Ascending aorta (tissue), 2 donors: ENCODE data around the gene C1orf167. TPM values are rescaled to one million over a fixed set of nuclear protein-coding genes. Genes with fewer than 3 reads are reported as not detected.

Source experiments
- DNase-seq, 2 donors: peaks; one replicate each; pipeline ENCODE4 v3.0.0-alpha.2; 2019; ENCODE audit warnings: low spot score in 2 of 2
- H3K27ac ChIP-seq, 2 donors: fragments of 200-600 bp; sonication (generic); one replicate each; pipeline ENCODE4 v1.5.1; 2016 to 2017; ENCODE audit warnings: mild to moderate bottlenecking in 1 of 2
- H3K27me3 ChIP-seq: fragments of 200-600 bp; sonication (generic); one replicate; pipeline ENCODE4 v1.5.1; 2017
- H3K36me3 ChIP-seq, 2 donors: fragments of 200-600 bp; sonication (generic); one replicate each; pipeline ENCODE4 v1.5.1; 2016
- H3K4me1 ChIP-seq, 2 donors: fragments of 200-600 bp; sonication (generic); one replicate each; pipeline ENCODE4 v1.5.1; 2016 to 2017; ENCODE audit warnings: mild to moderate bottlenecking in 1 of 2
- H3K4me3 ChIP-seq, 2 donors: fragments of 200-600 bp; sonication (generic); one replicate each; pipeline ENCODE4 v1.5.1; 2016 to 2017; ENCODE audit warnings: mild to moderate bottlenecking in 1 of 2
- H3K9me3 ChIP-seq, 2 donors: fragments of 200-600 bp; sonication (generic); one replicate each; pipeline ENCODE4 v1.5.1; 2016
- intact Hi-C: fragments of 100-400 bp; cut with DNase I; formaldehyde crosslinking; loops from one replicate; pipeline ENCODE4 v1.15.1; 2023
- total RNA-seq: library from RNA; depleted of rRNA; stranded (reverse); fragments of >200 nt; gene quantifications from one replicate; pipeline ENCODE4 v1.1.0, GENCODE V29; 2016
- TF ChIP-seq, protein P1 (sequence below), 3 experiments: fragments of 200-600 bp in 2 of 3; fragments of 450-650 bp in 1 of 3; sonication (generic) in 2 of 3; IDR thresholded peaks; one replicate each; pipeline ENCODE4 v1.5.1; 2016 to 2019; ENCODE audit warnings: antibody characterized with exemption in 3 of 3, mild to moderate bottlenecking in 1 of 3, moderate library complexity in 1 of 3

Gene C1orf167
- total RNA-seq, 1 donor from 2014 or later: not detected

DNA sequence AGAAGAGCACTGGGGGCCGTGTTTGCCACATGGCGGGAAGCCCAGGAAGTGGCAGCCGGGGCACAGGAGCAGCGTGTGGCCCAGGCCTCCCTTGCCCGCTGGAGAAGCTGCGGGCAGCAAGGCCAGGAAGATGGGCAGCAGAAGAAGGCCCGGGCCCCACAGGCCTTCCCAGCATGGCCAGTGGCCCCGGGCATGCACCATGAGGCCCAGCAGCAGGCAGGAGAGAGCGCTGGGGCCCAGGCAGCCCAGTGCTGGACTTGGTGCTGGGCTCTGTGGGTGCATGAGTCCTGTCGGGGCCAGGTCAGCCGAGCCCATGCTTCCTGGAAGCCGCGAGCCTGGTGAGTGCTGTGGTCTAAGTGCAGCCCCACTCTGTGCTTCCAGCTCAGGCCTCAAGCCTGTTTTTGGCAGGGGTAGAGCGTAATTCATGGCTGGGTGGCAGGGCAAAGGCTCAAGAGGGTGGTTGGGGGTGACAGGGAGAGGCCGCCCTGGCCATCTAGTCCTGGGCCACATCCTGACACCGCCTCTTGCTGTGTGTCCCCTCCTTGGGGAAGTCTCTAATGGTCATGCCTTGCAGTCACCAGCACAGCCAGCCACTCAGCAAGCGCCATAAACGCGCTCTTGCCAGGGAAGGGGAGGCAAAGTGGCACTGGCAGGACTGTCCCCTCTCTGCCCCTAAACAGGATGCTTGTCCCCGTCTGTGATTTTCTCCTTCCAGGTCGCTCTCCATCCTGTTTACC is 22.4 kb downstream of the C1orf167 start:
- Histone ChIP-seq H3K4me3 (peak overlapping the region in 1 of 2 donors; percentile 53), H3K4me1 (peaks cover 11 to 40% of the 10 kb centered on the region in 2 donors), H3K27me3 (no peaks in the 10 kb centered on the region), H3K27ac (peak overlapping the region; percentile 51 to 56), H3K36me3 (no peaks in the 10 kb centered on the region), H3K9me3 (no peaks in the 10 kb centered on the region)
- DNase-seq: no peak
- intact Hi-C loops: no loop called here
- TF ChIP-seq, protein P1, sequence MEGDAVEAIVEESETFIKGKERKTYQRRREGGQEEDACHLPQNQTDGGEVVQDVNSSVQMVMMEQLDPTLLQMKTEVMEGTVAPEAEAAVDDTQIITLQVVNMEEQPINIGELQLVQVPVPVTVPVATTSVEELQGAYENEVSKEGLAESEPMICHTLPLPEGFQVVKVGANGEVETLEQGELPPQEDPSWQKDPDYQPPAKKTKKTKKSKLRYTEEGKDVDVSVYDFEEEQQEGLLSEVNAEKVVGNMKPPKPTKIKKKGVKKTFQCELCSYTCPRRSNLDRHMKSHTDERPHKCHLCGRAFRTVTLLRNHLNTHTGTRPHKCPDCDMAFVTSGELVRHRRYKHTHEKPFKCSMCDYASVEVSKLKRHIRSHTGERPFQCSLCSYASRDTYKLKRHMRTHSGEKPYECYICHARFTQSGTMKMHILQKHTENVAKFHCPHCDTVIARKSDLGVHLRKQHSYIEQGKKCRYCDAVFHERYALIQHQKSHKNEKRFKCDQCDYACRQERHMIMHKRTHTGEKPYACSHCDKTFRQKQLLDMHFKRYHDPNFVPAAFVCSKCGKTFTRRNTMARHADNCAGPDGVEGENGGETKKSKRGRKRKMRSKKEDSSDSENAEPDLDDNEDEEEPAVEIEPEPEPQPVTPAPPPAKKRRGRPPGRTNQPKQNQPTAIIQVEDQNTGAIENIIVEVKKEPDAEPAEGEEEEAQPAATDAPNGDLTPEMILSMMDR (IDR thresholded peaks at IDR 0.05): no peak

- Histone ChIP-seq H3K27me3 (no peaks in the 10 kb centered on the region), H3K27ac (peak overlapping the region; percentile 51 to 56), H3K36me3 (peaks cover 0 to 6% of the 10 kb centered on the region in 2 donors), H3K4me3 (peak overlapping the region in 1 of 2 donors; percentile 53), H3K4me1 (peaks cover 17 to 48% of the 10 kb centered on the region in 2 donors), H3K9me3 (no peaks in the 10 kb centered on the region)
- DNase-seq: peak in 1 of 2 donors; percentile 82
- TF ChIP-seq, protein P1 (IDR thresholded peaks at IDR 0.05): peak; percentile 86 to 94 (median 92)
- intact Hi-C loops: loop anchor here (5.0 kb wide), 1 partner anchor 122 kb away; no protein-coding TSS in a partner anchor
Measured at GRCh38 chr1:11784993-11785769, 23.2 kb downstream of the C1orf167 start.

GRCh38 chr1:11786168-11786567 is 24.2 kb downstream of the C1orf167 start:
- Histone ChIP-seq H3K9me3 (no peaks in the 10 kb centered on the region), H3K27ac (peak overlapping the region in 1 of 2 donors; percentile 91), H3K27me3 (no peaks in the 10 kb centered on the region), H3K36me3 (peaks cover 0 to 8% of the 10 kb centered on the region in 2 donors), H3K4me3 (no peak overlapping the region), H3K4me1 (peaks cover 24 to 55% of the 10 kb centered on the region in 2 donors)
- TF ChIP-seq, protein P1 (IDR thresholded peaks at IDR 0.05): no peak
- no peak for DNase-seq
- intact Hi-C loops: loop anchor here (5.0 kb wide), 1 partner anchor 121 kb away; no protein-coding TSS in a partner anchor

DNA sequence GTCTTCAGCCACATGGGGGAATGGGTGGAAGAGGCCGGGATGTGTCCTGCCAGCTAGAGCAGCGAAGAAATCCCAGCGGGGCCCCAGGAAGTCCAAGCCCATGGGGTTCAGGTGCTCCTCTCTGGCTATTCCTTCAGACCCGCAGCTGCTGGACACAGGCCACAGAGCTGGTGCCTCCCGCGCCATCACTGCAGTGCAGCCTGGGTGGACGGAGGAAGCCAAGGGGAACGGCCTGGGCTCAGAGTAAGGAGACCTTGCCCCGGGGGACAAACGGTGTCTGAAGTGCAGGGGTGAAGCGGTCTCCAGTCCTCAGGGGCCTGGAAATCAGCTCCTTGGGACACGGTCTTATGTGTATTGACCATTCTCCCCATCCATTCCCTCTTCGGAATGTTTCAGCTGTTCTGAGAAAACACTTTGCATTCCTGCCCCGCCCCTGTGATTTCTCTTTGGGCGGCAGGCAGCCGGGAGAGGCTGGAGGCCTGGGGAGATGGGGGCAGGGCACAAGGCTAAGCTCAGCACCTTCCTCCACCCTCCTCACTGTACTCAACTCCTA is 25.3 kb downstream of the C1orf167 start:
- TF ChIP-seq, protein P1 (IDR thresholded peaks at IDR 0.05): no peak
- Histone ChIP-seq H3K27ac (peak overlapping the region; percentile 88 to 91), H3K4me3 (peak overlapping the region in 1 of 2 donors; percentile 15), H3K4me1 (peaks cover 26 to 62% of the 10 kb centered on the region in 2 donors), H3K36me3 (peaks cover 0 to 9% of the 10 kb centered on the region in 2 donors), H3K27me3 (no peaks in the 10 kb centered on the region), H3K9me3 (no peaks in the 10 kb centered on the region)
- DNase-seq: peak in 1 of 2 donors; percentile 84
- intact Hi-C loops: loop anchor here (1.0 to 5.0 kb wide), 2 partner anchors 16 to 120 kb away; no protein-coding TSS in a partner anchor

GRCh38 chr1:11787804-11788436 is 25.9 kb downstream of the C1orf167 start:
- peaks cover 26 to 62% of the 10 kb centered on the region in 2 donors for H3K4me1 ChIP-seq
- peak overlapping the region in 1 of 2 donors; percentile 15 for H3K4me3 ChIP-seq
- H3K9me3 ChIP-seq: no peaks in the 10 kb centered on the region
- peak overlapping the region; percentile 88 to 91 for H3K27ac ChIP-seq
- no peaks in the 10 kb centered on the region for H3K27me3 ChIP-seq
- peaks cover 0 to 14% of the 10 kb centered on the region in 2 donors for H3K36me3 ChIP-seq
- no peak for DNase-seq
- TF ChIP-seq, protein P1 (IDR thresholded peaks at IDR 0.05): no peak
- intact Hi-C loops: loop anchor here (1.0 to 5.0 kb wide), 2 partner anchors 15 to 119 kb away; no protein-coding TSS in a partner anchor
